NCI-H2107 (cell line): ENCODE results near the gene GPR158.

ENCODE experiments used
- DNase-seq: peaks from one replicate; lab custom pipeline; 2025; lab: John Stamatoyannopoulos, UW

The GPR158 gene

DNA sequence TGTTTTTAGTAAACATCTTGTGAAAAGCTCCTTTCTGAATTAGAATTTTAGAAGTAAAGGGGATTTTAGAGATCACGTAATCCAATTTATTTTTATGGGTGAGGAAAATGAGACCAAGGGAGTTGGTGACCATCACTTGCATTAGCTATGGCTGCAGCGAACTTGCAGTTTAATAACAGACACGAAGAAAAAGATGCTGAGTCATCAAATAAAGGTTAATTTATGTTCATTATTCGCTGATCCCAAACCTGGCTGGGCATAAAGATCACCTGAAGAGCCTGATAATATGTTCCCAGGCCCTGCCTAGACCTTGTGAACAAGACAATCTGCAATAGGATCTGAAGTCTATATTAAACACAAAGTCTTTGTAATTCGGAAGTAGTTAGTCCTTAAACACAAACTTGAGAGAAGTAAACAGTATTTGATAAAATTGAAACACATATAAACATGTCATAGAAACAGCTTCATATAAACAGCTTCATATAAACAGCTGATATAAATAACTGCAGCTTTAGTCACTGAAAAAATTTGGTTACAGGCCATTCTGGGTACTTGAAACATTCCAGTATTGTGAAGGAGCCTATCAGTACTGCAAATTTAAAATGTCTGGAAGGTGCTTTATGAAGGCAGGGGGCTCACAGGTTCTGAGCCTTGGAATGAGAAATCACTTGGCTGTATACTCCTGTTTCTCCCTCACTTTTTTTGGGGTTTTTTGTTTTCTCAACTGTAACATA is 16.5 kb downstream of the GPR158 start:
- DNase-seq, result no peak

DNA sequence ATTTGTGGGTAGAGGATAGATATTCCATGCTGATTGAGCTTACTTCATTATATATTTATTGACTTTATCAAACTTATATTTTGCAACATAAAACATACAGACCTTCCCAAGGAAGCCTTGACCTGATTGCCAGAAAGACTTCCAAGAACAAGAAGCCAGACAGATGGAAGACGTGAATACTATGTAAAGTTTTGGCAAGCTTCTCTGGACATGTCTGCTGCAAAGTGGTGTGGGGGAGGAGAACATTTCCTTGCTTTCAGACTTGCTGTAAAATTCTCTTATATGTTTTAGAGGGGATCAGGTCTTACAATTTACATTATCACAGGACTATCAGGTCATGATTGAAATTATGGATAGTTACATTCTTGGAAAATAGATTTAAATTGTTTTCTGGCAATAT is 23.4 kb downstream of the GPR158 start:
- DNase-seq, result no peak

DNA sequence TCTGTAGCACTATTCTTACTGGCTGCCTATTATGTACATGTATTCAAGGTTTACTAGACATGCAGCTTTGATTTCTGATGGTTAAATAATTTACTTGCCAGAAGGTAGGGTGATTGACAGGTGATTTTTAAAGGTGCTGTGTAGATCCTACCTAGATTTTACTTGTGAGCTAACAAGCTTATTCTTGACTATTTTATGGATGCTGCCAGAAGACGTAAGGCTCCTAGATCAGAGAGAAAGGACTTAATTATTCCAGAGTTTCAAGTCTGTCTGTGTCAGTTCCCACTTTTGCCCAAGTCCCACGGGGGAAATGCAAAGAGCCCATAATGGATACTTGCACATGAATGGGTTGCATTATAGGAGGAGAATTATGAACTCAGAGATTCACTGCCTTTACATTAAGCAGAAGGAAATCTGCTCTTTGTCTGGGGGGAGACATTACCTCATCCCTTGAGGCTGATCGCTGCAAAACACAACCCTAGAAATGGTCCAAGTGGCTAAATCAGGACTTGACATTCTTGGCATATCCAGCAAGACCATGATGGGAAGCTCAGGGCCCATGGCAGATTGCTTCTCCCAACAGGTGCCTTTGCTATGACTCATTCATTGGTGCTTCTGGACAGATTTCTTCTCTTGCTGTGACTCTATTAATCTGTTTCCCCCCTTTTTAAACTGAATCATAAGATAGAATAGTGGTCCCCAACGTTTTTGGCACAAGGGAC is 32.1 kb downstream of the GPR158 start:
- DNase-seq, result no peak

DNA sequence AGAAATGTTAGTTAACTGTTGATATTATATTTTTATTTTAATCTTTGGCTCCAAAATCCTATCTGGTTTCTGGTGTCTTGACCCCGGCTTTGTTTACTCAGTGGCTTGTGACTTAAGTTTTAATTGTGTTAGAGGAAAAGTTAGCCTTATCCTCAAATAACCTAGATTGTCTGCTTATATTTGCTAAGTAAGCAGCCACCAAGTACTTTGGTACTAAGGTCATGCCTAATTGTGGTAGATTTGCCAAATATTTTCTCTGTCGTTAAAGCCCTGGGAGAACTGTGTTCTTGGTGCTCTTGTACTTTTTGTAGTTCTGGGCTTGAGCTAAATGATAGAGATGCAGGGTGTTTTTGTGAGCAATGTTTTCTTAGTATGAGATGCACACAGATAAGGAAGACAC is 34.8 kb downstream of the GPR158 start:
- DNase-seq, result no peak

DNA sequence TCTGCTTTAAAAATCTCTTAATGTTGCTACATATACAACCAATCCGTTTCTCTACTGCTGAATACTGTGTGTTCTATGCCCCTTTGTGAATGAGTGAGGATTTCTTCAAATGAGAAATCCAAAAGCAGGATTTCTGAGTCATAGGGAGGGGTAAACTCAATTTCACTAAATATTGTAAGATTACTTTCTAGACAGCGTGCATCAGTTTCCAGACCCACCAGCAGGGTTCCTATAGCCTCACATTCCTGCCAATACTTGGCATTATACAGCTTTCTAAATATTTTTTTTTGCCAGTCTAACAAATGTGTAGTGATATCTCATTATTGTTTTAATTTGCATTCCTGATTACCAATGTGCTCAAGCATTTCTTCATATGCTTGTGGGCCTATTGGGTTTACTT is 35.5 kb downstream of the GPR158 start:
- no peak for DNase-seq

DNA sequence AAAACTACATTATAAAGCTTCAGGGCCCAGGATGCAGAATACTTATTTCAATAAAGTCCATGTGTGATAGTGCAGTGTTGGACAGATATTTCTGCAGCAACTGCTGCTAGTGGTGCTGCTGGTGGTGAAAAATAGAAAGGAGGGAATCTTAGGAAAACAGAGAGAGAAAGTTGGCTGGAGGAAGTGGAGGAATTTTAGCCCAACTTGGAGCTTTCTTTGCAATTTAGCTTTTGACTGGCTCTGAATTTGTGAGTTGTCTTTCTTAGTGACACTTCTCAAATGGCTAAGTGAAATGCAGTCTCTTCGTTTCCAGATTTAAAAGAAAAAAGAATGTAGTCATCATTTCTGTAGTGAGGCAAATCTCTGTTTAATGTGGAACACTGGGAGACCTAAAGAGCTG is 45.4 kb downstream of the GPR158 start:
- DNase-seq, result no peak

DNA sequence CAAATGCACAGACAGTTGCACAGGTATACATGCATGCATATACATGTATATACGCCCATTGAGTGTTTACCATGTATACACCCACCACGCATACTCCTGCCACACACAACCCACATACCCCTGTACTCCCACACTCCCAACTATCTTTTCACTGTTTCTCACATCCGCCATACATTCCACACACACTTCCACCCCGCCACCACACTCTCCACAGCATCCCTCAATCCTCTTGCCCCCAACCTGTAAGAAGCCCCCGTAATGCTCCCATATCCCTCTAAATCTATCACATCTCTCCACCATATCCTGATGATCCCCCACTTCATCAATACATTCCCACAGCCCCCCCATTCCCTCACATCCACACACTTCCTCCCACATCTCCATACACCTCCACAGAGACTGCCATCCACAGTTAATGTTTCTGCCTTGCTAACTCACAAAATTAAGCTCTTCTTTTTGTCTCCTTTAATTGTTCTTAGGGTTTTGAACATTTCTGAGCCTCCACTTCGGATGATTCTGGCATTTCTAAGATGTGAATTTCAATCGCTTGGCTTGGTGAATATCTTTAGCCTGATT is 47.4 kb downstream of the GPR158 start:
- DNase-seq, result no peak

DNA sequence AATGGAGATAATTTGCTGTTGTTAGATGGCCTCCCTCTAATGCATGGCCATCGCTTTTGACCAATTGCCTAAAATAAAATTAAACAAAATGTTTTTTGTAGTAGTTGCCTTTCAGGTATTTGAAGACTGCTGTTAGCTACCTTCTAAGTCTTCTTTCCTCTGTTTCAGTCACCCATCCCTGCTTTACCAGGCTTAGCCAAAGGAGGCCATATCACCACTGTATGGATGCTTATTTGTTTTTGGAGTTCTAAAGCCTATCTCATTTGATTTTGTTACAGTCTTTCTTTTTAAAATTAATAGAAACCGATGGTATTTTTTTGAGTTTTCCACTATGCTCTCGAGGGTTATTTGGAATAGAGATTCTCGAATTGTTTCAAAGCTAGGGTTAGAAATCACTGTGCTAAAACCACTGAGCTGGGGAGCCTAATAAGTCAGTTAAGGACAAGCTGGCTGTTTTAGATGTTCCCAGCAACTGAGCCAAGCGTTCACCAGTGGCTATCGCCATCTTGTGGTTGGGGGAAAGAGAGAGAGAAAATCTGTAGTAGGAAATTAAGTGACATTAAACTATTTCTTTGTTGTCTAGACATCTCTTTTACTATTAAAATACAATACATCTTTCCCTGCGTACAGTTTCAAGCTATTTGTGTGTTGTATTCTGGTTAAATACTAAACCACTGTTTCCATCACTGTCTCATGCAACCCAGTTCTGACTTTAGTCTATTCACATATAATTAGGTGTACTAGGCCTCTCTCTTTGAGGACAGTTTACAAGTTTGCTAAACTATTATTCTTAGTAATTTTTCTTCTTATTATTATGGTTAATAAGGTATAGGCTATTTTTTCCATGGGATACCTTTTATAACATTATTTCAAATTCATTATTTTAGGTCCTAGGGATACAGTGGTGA is 52.2 kb downstream of the GPR158 start:
- DNase-seq, result no peak

DNA sequence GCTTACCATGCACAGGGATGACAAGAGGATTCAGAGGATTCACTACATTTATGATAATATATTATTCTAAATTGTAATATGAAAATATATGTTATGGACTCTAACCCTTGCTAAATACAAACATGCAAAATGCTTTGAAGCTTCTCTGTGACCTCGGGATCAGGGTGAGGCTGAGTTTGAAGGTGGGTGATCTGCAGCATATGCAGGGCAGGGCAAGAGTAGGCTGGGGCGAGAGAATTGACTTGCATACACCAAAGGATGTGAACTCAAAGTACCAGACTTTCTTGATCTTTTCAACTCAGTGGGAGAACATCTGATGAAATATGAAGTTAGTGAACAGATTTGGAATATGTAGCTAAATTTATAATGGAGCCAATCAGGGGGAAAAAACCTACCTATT is 57.0 kb downstream of the GPR158 start:
- no peak for DNase-seq

DNA sequence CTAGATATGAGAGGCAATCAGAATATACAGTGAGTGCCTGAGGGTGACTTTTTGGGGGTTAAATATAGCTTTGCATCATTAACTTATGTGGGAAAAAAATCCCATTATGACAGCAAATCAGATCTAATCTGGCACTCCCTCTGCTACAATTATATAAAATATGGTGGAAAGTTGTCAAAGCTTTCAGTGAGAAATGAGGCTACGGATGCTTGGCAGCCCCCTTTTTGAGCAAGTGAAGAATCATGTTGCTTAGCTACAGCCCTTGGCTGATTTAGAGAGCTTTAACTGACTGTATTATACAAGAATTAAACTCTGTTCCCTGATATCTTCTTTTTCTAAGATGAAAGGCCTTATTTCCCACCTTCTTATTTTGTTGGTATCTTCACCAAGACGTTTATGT is 57.4 kb downstream of the GPR158 start:
- DNase-seq, result no peak

DNA sequence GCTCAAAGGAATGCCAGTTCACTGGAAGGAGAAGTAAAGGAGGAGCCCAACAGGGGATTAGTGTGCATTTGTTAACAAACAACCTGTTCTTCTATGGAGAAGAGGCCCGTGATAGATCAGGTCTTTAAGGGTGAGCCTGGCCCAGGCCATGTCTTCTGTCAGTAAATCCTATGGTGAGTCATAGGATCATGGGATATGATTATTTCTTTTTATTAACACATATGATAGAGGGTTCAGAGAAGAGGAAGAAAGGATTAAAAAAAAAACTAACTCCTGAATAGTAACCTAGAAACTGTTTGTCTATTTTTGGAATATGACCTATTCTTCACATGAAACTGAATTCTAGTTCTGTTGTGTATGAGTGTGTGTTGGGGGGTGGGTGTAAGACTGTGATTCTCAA is 70.4 kb downstream of the GPR158 start:
- DNase-seq, result no peak

DNA sequence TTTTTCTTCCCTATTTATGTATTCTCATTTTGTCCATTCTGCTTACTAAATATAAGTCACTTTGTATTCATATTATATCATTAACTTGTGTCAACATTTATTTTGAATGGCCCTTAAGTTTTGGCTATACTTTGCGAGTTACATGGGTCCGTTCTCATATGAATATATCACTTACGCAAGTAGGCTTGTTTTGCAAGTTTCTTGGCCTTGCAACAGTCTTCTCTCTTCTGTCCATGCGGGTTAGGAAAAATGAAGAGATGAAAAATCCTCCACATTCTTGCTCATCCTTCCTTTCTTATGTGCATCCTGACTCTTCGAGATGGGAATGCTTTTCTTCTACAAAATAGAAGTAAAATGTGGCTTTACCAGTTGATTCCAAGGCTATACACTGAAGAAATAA is 82.8 kb downstream of the GPR158 start:
- DNase-seq, result no peak

DNA sequence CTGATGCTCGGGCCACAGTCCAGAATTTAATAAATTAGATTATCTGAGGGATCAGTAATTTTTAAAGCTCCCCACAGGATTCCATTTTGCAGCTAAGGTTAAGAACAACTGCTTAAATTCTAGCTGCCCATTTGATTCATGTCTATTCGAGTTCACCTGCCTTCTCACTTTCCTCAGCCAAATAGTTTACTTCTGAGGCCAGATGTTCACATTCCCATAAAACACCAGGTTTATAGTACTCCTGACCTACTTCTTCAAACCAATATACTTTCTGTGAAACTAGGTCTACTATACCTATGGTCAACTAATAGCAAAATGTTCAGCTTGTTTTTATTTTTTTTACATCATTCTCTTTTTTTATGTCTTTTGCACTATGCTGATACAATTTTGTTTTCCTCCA is 86.3 kb downstream of the GPR158 start:
- no peak for DNase-seq

DNA sequence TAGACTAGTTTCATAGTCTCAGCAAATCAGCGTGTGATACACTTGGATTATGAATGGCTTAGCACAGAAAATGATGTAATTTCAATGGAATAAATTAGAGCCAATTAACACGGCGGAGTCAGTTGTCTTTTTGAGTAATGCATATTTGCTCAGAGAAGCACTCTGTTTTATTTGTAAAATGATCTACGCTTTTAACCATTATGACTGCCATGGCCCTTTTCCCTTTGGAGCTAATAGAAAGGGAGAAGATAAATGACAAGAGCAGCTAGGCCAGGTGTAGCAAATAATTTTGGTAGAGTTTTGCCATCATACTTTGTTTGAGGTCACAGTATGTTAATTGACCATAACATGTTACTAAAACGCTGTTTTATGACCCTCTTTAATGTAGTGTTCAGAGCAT is 86.8 kb downstream of the GPR158 start:
- peak; percentile 7 for DNase-seq

DNA sequence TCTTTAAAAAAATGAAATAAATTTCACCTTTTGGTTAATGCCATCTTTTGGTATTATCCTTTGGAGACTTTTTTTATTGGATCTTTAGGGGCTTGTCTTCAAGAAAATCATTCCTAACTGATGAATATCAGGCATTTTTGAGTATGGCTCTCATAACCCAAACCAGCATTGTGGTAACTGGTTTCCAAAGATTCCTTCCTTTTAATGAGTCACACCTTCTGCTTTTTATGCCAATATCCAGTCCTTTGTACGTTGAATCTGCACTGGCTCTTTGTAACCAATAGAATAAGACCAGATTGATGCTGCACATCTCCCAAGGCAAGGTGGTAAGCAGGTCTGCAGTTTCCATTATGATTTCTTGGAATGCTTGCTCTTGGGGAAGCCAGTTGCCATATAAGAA is 89.1 kb downstream of the GPR158 start:
- DNase-seq, result no peak

DNA sequence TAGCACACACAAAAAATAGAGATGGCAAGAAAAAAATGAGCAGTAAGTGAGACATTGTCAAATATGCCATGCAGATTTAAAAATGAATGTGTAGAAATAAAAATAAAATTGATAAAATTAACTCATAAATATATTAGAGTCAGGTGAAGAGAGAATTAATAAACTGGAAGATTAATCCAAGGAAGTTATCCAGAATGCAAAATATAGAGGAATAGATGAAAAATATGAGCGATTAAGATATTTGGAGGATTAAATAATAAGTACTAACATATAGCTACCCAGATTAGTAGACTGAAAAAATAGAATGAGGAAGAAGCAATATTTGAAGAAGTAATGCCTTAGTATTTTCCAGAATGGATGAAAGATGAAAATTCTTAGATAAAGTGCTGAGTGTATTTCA is 103.4 kb downstream of the GPR158 start:
- no peak for DNase-seq

DNA sequence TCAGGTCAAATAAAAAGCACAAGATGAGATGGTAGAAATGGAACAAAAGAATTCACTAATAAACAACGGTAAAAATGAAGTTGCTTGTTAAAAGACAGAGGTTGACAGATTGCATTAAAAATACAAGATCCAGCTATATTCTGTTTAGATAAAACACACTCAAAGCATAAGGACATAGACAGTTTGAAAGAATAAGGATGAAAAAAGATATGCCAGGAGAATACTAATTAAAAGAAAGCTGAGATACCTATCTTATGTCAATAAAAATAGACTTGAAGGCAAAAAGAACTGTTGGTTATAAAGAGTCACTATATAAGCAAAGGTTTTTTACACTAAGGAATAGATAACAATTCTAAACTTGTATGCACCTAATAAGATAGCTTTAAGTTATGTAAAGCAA is 105.3 kb downstream of the GPR158 start:
- no peak for DNase-seq

DNA sequence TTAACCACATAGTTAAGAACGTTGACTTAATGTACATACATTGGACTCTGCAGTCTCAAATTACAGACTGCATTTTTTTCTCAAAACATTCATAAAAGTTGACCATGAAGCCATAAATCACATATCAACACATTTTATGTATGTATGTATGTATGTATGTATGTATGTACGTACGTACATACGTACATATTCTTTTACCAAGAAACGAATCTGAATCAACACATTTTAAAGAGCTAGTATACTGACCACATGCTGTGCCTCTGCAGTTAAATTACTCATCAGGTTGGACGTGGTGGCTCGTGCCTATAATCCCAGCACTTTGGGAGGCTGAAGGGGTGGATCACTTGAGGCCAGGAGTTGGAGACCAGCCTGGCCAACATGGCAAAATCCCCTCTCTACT is 105.8 kb downstream of the GPR158 start:
- DNase-seq, result no peak

DNA sequence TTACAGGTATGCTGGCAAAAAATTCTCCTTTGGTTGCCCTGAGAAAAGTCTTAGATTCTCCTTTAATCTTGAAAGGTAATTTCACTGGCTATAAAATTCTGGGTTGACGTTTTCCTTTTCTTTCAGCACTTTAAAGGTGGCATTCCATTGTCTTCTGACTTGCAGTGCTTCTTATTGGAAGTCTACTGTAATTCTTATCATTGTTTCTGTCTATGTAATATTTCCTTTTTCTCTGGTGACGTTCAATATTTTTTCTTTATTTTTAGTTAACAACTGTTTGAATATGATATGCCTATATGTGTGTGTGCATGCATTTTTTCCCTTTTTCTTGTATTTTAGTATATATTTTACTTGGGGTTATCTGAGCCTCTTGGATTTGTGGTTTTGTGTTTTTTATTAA is 111.0 kb downstream of the GPR158 start:
- no peak for DNase-seq

DNA sequence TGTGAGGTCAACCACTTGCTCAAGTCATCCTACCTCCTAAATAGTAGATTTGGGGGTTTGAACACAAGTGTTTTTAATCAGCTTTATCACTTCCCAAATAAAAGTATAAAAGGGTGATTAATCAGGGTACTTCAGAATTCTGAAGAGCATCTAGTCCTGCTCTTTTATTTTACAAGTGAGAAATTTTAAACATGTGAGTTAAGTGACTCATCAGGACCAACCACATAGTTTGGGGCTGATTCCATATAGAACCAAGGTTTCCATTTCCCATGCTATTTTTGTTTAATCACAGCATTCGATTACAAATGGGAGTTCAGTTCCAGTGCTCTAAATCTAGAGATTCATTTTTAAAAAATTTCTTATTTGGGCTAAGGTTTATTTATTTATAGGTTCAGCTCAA is 113.4 kb downstream of the GPR158 start:
- no peak for DNase-seq

DNA sequence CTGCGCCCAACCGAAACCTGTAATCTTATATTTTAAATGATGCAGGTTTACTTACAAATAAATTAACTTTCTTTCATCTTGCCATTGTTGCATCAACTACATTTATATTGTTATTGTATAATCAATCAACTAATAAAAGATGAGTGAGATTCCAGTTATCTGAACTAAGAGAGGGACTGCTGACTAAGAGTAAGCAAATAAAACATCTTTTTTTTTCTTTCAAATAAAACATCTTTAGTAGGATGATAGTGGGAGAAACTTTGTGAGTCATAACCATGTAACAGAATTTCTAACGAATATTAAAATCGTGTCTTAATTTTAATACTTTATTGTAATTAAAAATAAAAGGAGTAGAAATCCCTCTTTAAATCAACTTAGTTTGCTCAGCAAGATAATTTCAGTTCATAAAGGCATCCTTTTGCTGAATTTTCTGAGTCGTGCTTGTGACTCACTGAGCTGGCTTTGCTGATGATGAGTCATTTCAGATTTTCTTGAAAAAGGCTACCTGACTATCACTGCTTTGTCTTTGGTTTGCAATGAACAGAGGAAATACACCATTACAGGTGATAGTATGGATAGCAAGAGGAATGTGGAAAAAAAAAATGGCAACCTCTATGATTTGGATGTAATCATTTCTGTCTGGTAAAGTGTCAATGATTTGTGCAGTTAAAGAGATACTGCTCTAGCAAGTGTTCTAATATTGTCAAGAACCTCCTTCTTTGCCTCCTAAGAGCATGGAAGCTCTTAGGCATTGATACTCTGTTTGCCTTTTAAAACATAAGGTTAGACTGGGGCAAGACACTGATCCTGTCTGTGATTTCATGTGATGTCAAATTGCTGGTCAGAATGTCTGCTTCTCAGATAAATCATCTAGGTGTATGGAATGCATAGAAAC is 119.5 kb downstream of the GPR158 start:
- DNase-seq, result no peak

DNA sequence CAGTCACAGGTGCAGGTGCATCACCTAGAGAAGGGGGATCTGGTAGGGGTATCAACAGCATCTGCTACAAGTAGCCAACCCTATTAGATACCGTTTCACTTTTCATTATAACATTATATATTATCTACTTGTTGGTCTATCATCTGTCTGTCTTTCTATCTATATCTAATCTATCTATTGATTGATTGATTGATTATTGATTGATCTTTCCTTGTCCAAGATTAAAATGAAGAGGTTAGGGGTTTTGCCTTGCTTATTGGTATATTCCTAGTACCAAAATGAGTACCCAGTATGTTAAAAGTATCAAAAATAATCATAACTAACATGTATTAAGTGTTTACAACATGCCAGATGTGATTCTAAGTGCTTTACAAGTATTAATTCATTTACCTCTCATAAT is 121.5 kb downstream of the GPR158 start:
- no peak for DNase-seq
